HG02571 (cell line): ENCODE results near the gene LSS.
"Not testable (repeated sequence)": the region's sequence is repeated elsewhere in the genome, so short reads cannot be mapped to it uniquely, and the experiment has no call there.

Source experiments
- ATAC-seq: cut with Tn5 transposase; IDR thresholded peaks from one replicate; pipeline ENCODE4 v1.9.1; 2021; ENCODE audit warnings: mild to moderate bottlenecking, moderate library complexity; ENCODE audit not compliant: unreplicated experiment

LSS gene

DNA sequence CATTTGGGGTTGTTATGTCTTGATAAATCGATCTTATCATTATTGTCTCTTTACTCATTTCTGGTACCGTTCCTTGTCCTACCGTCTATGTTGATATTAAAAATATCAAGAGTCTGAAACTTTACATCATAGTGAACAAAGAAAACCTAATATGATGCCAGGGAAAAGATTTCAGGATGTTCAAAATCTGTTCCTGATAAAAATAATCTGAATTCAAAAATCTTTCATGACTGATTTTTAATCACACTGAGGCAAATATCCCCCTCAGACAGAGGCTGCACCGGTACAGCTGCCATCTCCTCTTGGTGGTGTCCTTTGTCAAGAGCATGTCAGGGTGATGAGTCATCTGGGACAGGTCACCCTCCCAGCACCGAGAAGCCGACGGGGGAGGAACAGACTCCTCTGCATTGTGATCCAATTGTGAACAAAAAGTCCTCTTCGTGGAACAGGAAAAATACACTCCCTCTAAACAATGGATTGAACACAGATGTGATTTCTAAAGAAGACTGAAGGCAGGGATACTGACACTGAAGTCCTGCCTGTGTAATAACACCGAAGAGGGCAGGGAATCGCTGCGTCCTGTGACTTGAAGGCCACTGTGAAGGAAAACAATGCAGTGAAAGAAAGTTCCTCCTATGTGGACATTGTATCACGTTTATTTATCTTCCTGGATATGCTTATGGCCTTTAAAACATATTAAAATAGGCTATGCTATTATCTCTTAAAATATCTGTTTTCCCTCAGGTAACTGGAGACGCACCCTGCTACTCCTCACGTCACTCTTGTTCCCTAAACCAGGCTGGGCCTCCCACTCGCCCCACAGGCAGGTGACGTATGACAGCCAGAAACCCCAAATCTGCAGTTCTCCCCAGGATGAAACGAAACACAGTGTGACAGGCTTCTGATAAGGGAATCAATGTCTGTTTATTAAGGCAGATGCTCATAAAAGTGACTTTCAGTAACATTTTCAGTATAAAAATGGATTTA is 40.1 kb downstream of the LSS start:
- ATAC-seq: no peak

GRCh38 chr21:46187814-46188213 is 40.8 kb downstream of the LSS start:
- ATAC-seq: no peak

GRCh38 chr21:46187261-46187660 is 41.3 kb downstream of the LSS start:
- ATAC-seq: no peak

DNA sequence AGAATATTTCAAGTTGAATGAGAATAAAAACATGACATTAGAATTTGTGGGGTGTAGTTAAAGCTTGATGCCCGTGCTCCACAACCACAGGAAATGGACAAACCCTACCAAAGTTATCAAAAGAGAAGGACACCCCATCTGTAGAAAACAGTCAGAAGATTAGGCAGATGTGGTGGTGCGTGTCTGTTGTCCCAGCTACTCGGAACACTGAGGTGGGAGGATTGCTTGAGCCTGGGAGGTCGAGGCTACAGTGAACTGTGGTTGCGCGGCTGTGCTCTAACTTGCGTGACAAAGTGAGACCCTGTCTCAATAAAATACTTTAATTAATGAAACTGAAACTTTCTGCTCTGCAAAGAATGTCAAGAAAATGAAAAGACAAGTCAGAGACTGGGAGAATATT is 42.9 kb downstream of the LSS start:
- no peak for ATAC-seq

DNA sequence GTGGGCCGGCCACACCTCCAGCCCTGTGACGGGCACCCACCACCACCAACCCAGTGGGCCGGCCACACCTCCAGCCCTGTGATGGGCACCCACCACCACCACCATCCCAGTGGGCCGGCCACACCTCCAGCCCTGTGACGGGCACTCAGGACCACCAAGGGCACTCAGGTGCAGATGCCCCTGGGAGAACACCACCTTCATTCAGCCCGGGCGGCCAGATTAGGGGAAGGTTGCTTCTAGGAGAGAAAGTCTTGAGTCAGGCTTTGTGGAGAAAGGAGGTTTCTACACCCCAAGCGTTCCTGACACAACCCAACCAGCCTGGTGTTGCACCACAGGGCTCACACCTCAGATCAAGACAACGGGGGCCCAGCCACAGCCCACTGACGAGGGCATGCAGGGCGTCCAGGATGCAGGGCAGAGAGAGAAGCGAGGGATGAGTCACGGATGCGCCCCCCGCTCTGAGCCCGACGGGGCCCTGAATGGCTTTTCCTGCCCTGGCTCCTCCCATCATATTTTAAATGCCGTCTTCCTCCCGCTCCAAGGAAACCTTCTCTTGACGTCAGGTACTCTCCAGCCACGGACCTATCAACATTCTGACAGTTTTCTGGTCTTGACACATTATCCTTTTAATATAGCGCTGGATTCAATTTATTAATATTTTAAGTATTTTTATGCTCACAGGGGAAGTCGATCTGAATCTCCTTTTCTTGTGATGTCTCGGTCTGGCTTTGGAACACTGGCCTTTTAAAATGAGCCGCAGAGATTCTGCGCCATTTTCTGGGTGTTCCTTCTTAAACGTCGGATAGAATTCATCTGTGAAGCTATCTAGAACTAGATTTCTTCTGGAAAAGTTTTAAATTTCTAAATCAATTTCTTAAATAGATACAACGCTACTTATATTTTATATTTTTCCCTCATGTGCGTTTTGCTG is 43.7 kb downstream of the LSS start:
- ATAC-seq: no peak

GRCh38 chr21:46183910-46184624 is 44.5 kb downstream of the LSS start, which contains the start of gene SPATC1L:
Gene SPATC1L (minus strand): TSS chr21:46184459. CDS start chr21:46182816, 1,643 bp downstream.
- no peak for ATAC-seq

GRCh38 chr21:46183337-46183909 is 45.2 kb downstream of the LSS start:
- ATAC-seq: not testable (repeated sequence)

DNA sequence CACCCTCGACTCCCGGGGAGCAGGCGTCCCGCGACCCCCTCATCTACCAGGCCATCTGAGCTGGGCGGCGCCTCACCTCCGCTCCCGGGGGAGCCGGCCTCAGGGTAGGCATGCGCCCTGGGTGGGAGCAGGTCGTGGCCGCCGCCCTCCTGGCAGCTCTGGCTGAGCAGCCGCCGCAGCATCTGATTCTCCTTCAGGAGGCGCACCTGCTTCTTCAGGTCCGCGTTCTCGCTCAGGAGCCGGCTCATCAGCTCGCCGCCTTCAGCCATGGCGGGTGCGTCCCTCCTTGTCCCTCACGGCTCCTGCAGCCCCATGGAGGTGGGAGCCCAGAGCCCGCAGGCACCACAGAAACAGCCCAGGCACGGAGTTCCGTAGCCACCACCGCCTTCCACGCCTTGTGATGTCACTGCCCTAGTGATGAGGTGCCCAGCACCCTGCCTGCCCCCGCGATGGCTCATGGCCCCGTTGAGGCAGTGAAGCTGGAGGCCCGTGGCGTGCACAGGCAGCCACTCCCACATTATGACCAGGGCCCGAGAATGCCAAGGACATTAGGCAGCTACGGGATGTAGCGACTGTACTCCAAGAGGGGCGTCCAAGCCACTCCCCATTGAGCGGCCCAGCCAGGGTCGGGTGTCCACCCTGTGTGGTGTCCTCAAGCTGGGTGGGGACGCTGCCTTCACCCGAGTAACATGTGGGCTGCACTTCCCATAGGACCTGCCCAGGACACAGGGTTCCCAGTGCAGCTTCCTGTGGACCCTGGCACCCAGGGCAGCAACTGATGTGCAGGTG is 45.8 kb downstream of the LSS start:
- no peak for ATAC-seq

- ATAC-seq: no peak
Measured at GRCh38 chr21:46181953-46182547, 46.5 kb downstream of the LSS start.

- no peak for ATAC-seq
Measured at GRCh38 chr21:46181436-46181835, 47.1 kb downstream of the LSS start.

- no peak for ATAC-seq
Measured at GRCh38 chr21:46180778-46181391, 47.7 kb downstream of the LSS start.

DNA sequence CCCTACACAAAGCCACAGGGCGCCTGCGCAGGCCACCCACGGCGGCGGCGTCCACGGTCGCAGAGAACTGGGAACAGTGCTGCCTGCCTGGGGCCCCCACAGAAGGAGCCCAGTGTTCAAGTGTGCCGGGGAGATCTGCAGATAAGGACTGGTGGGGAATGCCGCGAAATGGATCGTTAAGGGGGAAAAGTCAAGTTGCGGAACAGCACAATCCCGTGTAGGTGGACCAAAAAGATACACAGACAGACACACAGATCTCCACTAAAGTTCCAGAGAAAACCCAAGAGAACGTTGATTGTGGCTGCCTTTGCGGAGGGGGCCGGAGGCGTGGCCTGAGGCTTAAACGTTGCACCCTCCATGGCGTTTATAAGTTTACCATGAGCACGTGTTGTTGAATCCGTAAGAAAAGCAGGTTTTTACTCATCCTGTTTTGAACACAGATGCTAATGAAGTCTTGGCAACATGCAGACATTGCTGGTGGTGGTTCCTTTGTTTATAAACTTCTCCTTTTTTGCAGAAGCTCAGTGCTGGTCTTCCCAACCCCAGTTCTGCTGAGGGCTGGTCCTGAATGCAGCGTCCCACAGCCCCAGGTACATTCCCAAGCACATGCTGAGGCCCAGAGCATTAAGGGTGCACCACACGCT is 48.4 kb downstream of the LSS start:
- no peak for ATAC-seq

DNA sequence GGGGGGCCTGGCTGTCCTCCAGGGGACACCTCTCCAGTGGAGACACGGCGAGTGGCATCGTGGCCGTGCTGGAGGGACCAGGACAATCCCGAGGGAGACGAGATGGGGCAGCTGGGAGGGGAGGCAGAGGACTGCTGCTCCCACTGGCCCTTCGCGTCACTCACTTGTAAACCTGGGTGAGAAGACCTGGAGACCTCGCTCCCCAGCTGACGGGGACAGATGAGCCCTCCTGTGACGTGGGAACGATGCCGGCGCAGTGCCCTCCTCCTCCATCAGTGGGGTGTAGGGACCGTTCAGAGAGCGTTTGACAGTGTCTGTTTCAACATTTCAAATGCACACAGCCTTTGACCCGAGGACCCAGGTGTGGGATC is 48.9 kb downstream of the LSS start:
- ATAC-seq: no peak

GRCh38 chr21:46178961-46179360 is 49.6 kb downstream of the LSS start:
- no peak for ATAC-seq

DNA sequence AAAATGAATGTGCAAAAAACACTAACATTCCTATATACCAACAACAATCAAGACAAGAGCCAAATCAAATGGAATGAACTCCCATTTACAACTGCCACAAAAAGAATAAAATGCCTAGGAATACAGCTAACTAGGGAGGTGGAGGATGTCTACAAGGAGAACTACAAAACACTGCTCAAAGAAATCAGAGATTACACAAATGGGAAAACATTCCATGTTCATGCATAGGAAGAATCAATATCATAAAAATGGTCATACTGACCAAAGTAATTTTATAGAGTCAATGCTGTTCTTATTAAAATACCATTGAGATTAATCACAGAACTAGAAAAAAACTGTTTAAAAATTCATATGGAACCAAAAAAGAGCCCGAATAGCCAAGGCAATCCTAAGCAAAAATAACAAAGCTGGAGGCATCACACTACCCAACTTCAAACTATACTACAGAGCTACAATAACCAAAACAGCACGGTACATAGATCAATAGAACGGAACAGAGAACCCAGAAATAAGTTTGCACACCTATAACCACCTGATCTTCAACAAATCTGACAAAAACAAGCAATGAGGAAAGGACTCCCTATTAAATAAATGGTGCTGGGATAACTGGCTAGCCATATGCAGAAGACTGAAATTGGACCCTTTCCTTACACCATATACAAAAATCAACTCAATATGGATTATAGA is 52.0 kb downstream of the LSS start:
- ATAC-seq: not testable (repeated sequence)

- no peak for ATAC-seq
Measured at GRCh38 chr21:46173573-46173972, 55.0 kb downstream of the LSS start.

GRCh38 chr21:46172863-46173528 is 55.6 kb downstream of the LSS start:
- ATAC-seq: no peak
